HG03280 (cell line): ENCODE results near the gene RAVER1.
A peak's percentile ranks its signal among the peaks of the same experiment; 100 is the strongest.

Source experiments
- ATAC-seq: cut with Tn5 transposase; IDR thresholded peaks from one replicate; pipeline ENCODE4 v1.9.1; 2021; ENCODE audit warnings: mild to moderate bottlenecking, moderate library complexity; ENCODE audit not compliant: unreplicated experiment

The RAVER1 gene

GRCh38 chr19:10318807-10319682 is 14.3 kb downstream of the RAVER1 start:
- no peak for ATAC-seq

- no peak for ATAC-seq
Measured at GRCh38 chr19:10317857-10318462, 15.4 kb downstream of the RAVER1 start.

- ATAC-seq = no peak
Measured at GRCh38 chr19:10317045-10317856, 16.1 kb downstream of the RAVER1 start.

GRCh38 chr19:10316229-10317044 is 16.9 kb downstream of the RAVER1 start:
- ATAC-seq = no peak

GRCh38 chr19:10315335-10316214 is 17.8 kb downstream of the RAVER1 start, which contains the start of gene FDX2:
Gene FDX2 (minus strand): TSS chr19:10316015. CDS start chr19:10315996, 19 bp downstream.
- peak; percentile 71 for ATAC-seq

GRCh38 chr19:10309423-10309822 is 23.9 kb downstream of the RAVER1 start, which contains the start of gene ZGLP1:
Gene ZGLP1 (minus strand): TSS chr19:10309815.
- no peak for ATAC-seq

GRCh38 chr19:10306327-10306726 is 27.0 kb downstream of the RAVER1 start:
- no peak for ATAC-seq

- no peak for ATAC-seq
Measured at GRCh38 chr19:10305139-10305806, 28.1 kb downstream of the RAVER1 start.

GRCh38 chr19:10299545-10300458 is 33.5 kb downstream of the RAVER1 start:
- no peak for ATAC-seq

- no peak for ATAC-seq
Measured at GRCh38 chr19:10295847-10296591, 37.3 kb downstream of the RAVER1 start.

GRCh38 chr19:10295305-10295846 is 38.0 kb downstream of the RAVER1 start:
- ATAC-seq = peak; percentile 47

- no peak for ATAC-seq
Measured at GRCh38 chr19:10294368-10294697, 39.0 kb downstream of the RAVER1 start.

GRCh38 chr19:10293637-10294367 is 39.5 kb downstream of the RAVER1 start:
- ATAC-seq = no peak

- ATAC-seq = no peak
Measured at GRCh38 chr19:10292789-10293636, 40.3 kb downstream of the RAVER1 start.

- peak; percentile 36 for ATAC-seq
Measured at GRCh38 chr19:10292206-10292788, 41.0 kb downstream of the RAVER1 start.
